Naive thymus-derived CD8-positive, alpha-beta T cell (primary cell): ENCODE results near the gene LHPP. TPM values are rescaled to one million over a fixed set of nuclear protein-coding genes. Genes with fewer than 3 reads are reported as not detected.

ENCODE experiments used
- ATAC-seq, 2 donors: fragments of 150-1000 bp; cut with Tn5 transposase in 1 of 2; sonication (Bioruptor Pico), chemical (Tn5 transposase) in 1 of 2; 1 replicate in 1 of 2; 2 replicates in 1 of 2; pipeline ENCODE4 v1.10.0; 2021; ENCODE audit warnings: mild to moderate bottlenecking in 2 of 2, moderate library complexity in 2 of 2
- POLR2A ChIA-PET: fragments of 350-600 bp; sonication (Branson Sonifier 250); formaldehyde crosslinking; loops from one replicate; lab custom pipeline; 2021; ENCODE audit warnings: antibody characterized with exemption; lab: Charles Lee
- DNase-seq, 10 donors: peaks; one replicate each; pipeline versions ENCODE4 v3.0.0 to v3.0.0-alpha.2; 2020 to 2022
- H3K27ac Mint-ChIP-seq, 10 donors: one replicate each; pipeline ENCODE4 v1.8.0; 2020 to 2022; ENCODE audit warnings: mild to moderate bottlenecking in 10 of 10, mixed read lengths in 10 of 10, moderate library complexity in 4 of 10, inconsistent platforms in 1 of 10
- H3K27me3 Mint-ChIP-seq, 5 donors: one replicate each; pipeline ENCODE4 v1.8.0; 2021 to 2022; ENCODE audit warnings: mixed read lengths in 5 of 5
- H3K36me3 Mint-ChIP-seq, 3 donors: one replicate each; pipeline ENCODE4 v1.8.0; 2020 to 2022; ENCODE audit warnings: mixed read lengths in 3 of 3, mild to moderate bottlenecking in 2 of 3, inconsistent platforms in 1 of 3
- H3K4me1 Mint-ChIP-seq, 4 donors: one replicate each; pipeline ENCODE4 v1.8.0; 2021 to 2022; ENCODE audit warnings: mixed read lengths in 4 of 4
- H3K4me3 Mint-ChIP-seq, 10 donors: one replicate each; pipeline ENCODE4 v1.8.0; 2020 to 2022; ENCODE audit warnings: mild to moderate bottlenecking in 10 of 10, mixed read lengths in 10 of 10, moderate library complexity in 6 of 10, inconsistent platforms in 1 of 10
- H3K9me3 Mint-ChIP-seq, 9 donors: one replicate each; pipeline ENCODE4 v1.8.0; 2020 to 2022; ENCODE audit warnings: mixed read lengths in 9 of 9, mild to moderate bottlenecking in 3 of 9, inconsistent platforms in 1 of 9, moderate library complexity in 1 of 9
- polyA plus RNA-seq, 3 donors: library from polyadenylated mRNA; unstranded; fragments of 300-500 nt; fragmentation: Illumina TruSeq; gene quantifications; one replicate each; pipeline ENCODE4 v1.2.3, GENCODE V29; 2021
- total RNA-seq, 8 experiments: library from RNA in 2 of 8; stranded (reverse) in 2 of 8; gene quantifications; one replicate each; pipeline ENCODE4 v1.2.3 and lab custom pipeline; 2021 to 2026

The LHPP gene
- total and polyA plus RNA-seq, 5 experiments from 2014 or later: 18.1 to 27.4 (median 23.3) TPM

GRCh38 chr10:124655191-124656112, 193.8 kb downstream of the LHPP start:
- peak overlapping the region in 6 of 10 donors; percentile 2 to 26 (median 6) for H3K4me3 Mint-ChIP-seq
- no peak for ATAC-seq
- peak overlapping the region; percentile 5 to 99 (median 74) for H3K27ac Mint-ChIP-seq
- no peaks in the 10 kb centered on the region for H3K9me3 Mint-ChIP-seq
- H3K27me3 Mint-ChIP-seq: no peaks in the 10 kb centered on the region
- DNase-seq: no peak
- POLR2A ChIA-PET: interaction anchor here (0.7 to 3.5 kb wide), 10 partner anchors 8 to 86 kb away, joined by 3 to 12 read pairs (median 4); no protein-coding TSS in a partner anchor
- H3K36me3 Mint-ChIP-seq: no peaks in the 10 kb centered on the region
- peaks cover 31 to 92% (median 74%) of the 10 kb centered on the region in 4 donors for H3K4me1 Mint-ChIP-seq

DNA sequence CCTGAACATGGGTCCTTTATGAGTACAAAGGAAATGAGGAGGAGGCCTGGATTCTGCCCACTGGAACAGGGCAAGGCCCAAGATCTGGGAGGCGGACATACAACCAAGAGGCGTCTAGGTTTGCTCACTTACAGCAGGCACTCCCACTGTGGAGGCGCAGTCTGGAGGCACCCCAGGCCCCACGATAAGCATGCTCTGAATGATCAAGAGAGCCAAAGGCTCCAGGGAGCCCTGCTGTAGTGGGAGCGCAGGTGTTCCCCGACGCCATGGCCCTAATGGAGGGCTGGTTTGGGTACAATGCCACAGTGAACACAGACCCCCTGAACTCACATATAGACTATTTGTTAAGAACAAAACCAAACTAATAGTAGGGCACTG, 194.5 kb downstream of the LHPP start:
- no peak overlapping the region for H3K4me3 Mint-ChIP-seq
- peak overlapping the region in 5 of 10 donors; percentile 16 to 99 (median 73) for H3K27ac Mint-ChIP-seq

DNA sequence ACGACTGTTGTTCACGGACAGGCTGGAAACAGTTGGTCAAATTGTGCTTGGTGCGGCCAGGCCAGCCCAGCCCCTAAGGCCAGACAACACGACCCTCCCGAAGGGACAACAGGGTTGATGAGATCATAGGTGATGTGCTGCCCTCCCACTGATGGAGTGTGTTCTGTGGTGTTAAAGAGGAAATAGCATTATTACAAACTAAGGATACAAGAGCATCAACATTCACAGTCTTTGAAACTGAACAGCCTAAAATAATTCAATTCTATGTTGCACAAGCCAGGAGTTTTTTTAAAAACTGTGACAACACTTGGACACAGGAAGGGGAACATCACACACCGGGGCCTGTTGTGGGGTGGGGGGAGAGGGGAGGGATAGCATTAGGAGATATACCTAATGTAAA, 194.9 kb downstream of the LHPP start:
- DNase-seq (no peak), ATAC-seq (no peak)
- POLR2A ChIA-PET: no interaction called here
- H3K4me1 Mint-ChIP-seq: peaks cover 24 to 92% (median 65%) of the 10 kb centered on the region in 4 donors
- H3K27me3 Mint-ChIP-seq: no peaks in the 10 kb centered on the region
- H3K4me3 Mint-ChIP-seq: peak overlapping the region in 1 of 10 donors; percentile 2
- no peaks in the 10 kb centered on the region for H3K9me3 Mint-ChIP-seq
- peak overlapping the region in 2 of 10 donors; percentile 50 to 89 for H3K27ac Mint-ChIP-seq
- no peaks in the 10 kb centered on the region for H3K36me3 Mint-ChIP-seq

More for the DNA sequence above, 194.5 kb downstream of the LHPP start:
- no peaks in the 10 kb centered on the region for H3K36me3 Mint-ChIP-seq
- ATAC-seq: no peak
- no peaks in the 10 kb centered on the region for H3K27me3 Mint-ChIP-seq
- H3K4me1 Mint-ChIP-seq: peaks cover 25 to 92% (median 69%) of the 10 kb centered on the region in 4 donors
- no peaks in the 10 kb centered on the region for H3K9me3 Mint-ChIP-seq
- POLR2A ChIA-PET: interaction anchor here (0.7 to 1.2 kb wide), 3 partner anchors 15 to 42 kb away, joined by 3 to 5 read pairs (median 3); no protein-coding TSS in a partner anchor
- no peak for DNase-seq

GRCh38 chr10:124657806-124658205, 196.2 kb downstream of the LHPP start:
- ATAC-seq (no peak), DNase-seq (no peak)
- POLR2A ChIA-PET: interaction anchor here (1.6 to 1.8 kb wide), 2 partner anchors 9 to 13 kb away, joined by 7 read pairs; no protein-coding TSS in a partner anchor
- Mint-ChIP-seq H3K9me3 (no peaks in the 10 kb centered on the region), H3K4me1 (peaks cover 27 to 91% (median 60%) of the 10 kb centered on the region in 4 donors), H3K27ac (peak overlapping the region in 7 of 10 donors; percentile 30 to 93 (median 69)), H3K27me3 (no peaks in the 10 kb centered on the region), H3K4me3 (peak overlapping the region in 3 of 10 donors; percentile 7 to 65 (median 60)), H3K36me3 (no peaks in the 10 kb centered on the region)

GRCh38 chr10:124658591-124659242, 197.1 kb downstream of the LHPP start:
- no peaks in the 10 kb centered on the region for H3K27me3 Mint-ChIP-seq
- H3K36me3 Mint-ChIP-seq: peaks cover 0 to 2% (median 0%) of the 10 kb centered on the region in 3 donors
- no peaks in the 10 kb centered on the region for H3K9me3 Mint-ChIP-seq
- ATAC-seq (no peak), DNase-seq (no peak)
- peak overlapping the region in 6 of 10 donors; percentile 7 to 68 (median 12) for H3K4me3 Mint-ChIP-seq
- POLR2A ChIA-PET: interaction anchor here (1.6 to 1.9 kb wide), 3 partner anchors 10 to 14 kb away, joined by 5 to 7 read pairs (median 7); no protein-coding TSS in a partner anchor
- H3K27ac Mint-ChIP-seq: peak overlapping the region in 7 of 10 donors; percentile 30 to 93 (median 75)
- peaks cover 27 to 87% (median 60%) of the 10 kb centered on the region in 4 donors for H3K4me1 Mint-ChIP-seq

GRCh38 chr10:124659380-124659779, 197.8 kb downstream of the LHPP start:
- no peaks in the 10 kb centered on the region for H3K27me3 Mint-ChIP-seq
- peaks cover 27 to 81% (median 58%) of the 10 kb centered on the region in 4 donors for H3K4me1 Mint-ChIP-seq
- peak overlapping the region in 4 of 10 donors; percentile 13 to 68 (median 33) for H3K4me3 Mint-ChIP-seq
- no peaks in the 10 kb centered on the region for H3K9me3 Mint-ChIP-seq
- ATAC-seq: no peak
- peak overlapping the region in 9 of 10 donors; percentile 12 to 93 (median 63) for H3K27ac Mint-ChIP-seq
- POLR2A ChIA-PET: interaction anchor here (1.3 to 1.9 kb wide), 4 partner anchors 12 to 58 kb away, joined by 3 to 6 read pairs (median 6); no protein-coding TSS in a partner anchor
- peaks cover 0 to 2% (median 0%) of the 10 kb centered on the region in 3 donors for H3K36me3 Mint-ChIP-seq
- DNase-seq: no peak

DNA sequence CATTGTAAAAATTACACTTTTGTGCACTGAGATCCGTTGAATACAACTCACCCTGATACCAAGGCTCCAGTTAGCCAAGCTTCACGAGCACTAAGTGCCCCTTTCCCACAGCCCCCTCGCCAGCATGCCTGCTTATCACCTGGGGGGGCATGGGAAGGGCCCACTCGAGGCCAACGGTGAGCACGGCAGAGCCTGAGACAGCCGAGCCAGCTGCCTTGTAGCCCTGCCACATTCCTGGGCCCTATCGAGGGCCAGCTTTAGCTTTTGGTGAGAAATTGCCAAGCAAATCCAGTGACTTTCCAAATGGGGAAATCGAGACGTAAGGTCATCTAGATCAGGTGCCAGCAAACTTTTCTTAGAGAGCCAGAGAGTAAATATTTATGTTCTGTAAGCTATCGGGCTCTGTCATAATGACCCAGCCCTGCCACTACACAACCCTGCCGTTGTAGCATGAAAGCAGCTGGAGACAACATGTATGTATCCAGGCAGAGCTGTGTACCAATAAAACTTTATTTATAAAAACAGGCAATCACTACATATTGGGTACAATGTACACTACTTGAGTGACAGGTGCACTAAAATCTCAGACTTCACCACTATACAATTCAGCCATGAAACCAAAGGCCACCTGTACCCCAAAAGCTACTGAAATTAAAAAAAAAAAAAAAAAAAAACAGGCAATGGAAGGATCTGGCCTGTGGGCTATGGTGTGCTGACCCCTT, 198.9 kb downstream of the LHPP start:
- ATAC-seq (no peak), DNase-seq (no peak)
- POLR2A ChIA-PET: interaction anchor here (0.8 to 1.9 kb wide), 6 partner anchors 10 to 80 kb away, joined by 3 to 6 read pairs (median 3); no protein-coding TSS in a partner anchor
- Mint-ChIP-seq H3K9me3 (no peaks in the 10 kb centered on the region), H3K4me3 (peak overlapping the region in 1 of 10 donors; percentile 42), H3K4me1 (peaks cover 23 to 76% (median 56%) of the 10 kb centered on the region in 4 donors), H3K27ac (peak overlapping the region in 5 of 10 donors; percentile 48 to 93 (median 81)), H3K36me3 (peaks cover 0 to 2% (median 0%) of the 10 kb centered on the region in 3 donors), H3K27me3 (no peaks in the 10 kb centered on the region)

- Mint-ChIP-seq H3K4me3 (no peak overlapping the region), H3K4me1 (peaks cover 20 to 67% (median 48%) of the 10 kb centered on the region in 4 donors), H3K36me3 (peaks cover 0 to 2% (median 0%) of the 10 kb centered on the region in 3 donors), H3K27ac (peak overlapping the region in 3 of 10 donors; percentile 45 to 72 (median 60)), H3K27me3 (no peaks in the 10 kb centered on the region), H3K9me3 (no peaks in the 10 kb centered on the region)
- DNase-seq: no peak
- POLR2A ChIA-PET: interaction anchor here (0.7 to 1.6 kb wide), 5 partner anchors 9 to 79 kb away, joined by 3 to 4 read pairs (median 4); no protein-coding TSS in a partner anchor
- ATAC-seq: no peak
Measured at GRCh38 chr10:124661660-124662180, 200.1 kb downstream of the LHPP start.

DNA sequence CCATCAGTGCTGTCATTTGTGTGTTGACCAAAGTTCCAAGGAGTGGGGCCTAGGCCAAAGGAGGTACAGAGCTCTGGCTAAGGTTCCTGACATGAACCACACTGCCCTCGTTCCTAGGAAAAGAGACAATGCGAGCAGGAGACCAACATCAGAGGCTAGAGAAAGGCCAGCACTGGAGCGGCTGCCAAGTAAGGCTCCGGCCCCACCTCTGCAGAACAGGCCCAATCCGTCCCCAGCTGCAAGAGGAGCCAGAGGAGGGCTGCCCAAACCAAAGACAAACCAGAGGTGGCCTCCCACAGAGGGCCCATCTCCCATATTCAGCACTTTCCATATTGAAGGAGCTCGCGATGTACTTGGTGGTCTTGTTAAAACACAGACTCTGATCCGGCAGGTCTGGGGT, 201.6 kb downstream of the LHPP start:
- no peaks in the 10 kb centered on the region for H3K9me3 Mint-ChIP-seq

More for the DNA sequence above, 201.6 kb downstream of the LHPP start:
- no peak for DNase-seq
- peaks cover 0 to 2% (median 0%) of the 10 kb centered on the region in 3 donors for H3K36me3 Mint-ChIP-seq
- no peak for ATAC-seq
- H3K27ac Mint-ChIP-seq: peak overlapping the region in 1 of 10 donors; percentile 58
- H3K4me3 Mint-ChIP-seq: no peak overlapping the region
- POLR2A ChIA-PET: interaction anchor here (1.0 to 1.9 kb wide), 6 partner anchors 8 to 43 kb away, joined by 3 to 4 read pairs (median 4); no protein-coding TSS in a partner anchor
- peaks cover 18 to 69% (median 41%) of the 10 kb centered on the region in 4 donors for H3K4me1 Mint-ChIP-seq
- no peaks in the 10 kb centered on the region for H3K27me3 Mint-ChIP-seq
